HepG2 (cell line): Measurements from ENCODE around the gene USP1. TPM values are rescaled to one million over a fixed set of nuclear protein-coding genes. Genes with fewer than 3 reads are reported as not detected.

ENCODE experiments used
- CTCF ChIP-seq: sonication (generic); formaldehyde crosslinking; IDR thresholded peaks from 2 replicates; pipeline ENCODE4 v1.5.0; 2020; ENCODE audit warnings: mild to moderate bottlenecking, missing genetic modification reagents, moderate library complexity
- DNMT1 ChIP-seq: sonication (generic); formaldehyde crosslinking; IDR thresholded peaks from 2 replicates; pipeline ENCODE4 v1.5.1; 2020; ENCODE audit warnings: mild to moderate bottlenecking, missing genetic modification reagents
- ELF1 ChIP-seq: sonication (generic); formaldehyde crosslinking; IDR thresholded peaks from 2 replicates; pipeline ENCODE4 v1.4.0; 2020; ENCODE audit warnings: missing genetic modification reagents
- GABPA ChIP-seq, 2 experiments: IDR thresholded peaks; 2 replicates each; pipeline ENCODE4 v1.6.1; 2011 to 2016; ENCODE audit warnings: low read depth in 2 of 2, low read length in 1 of 2, missing biosample characterization in 1 of 2, missing genetic modification characterization in 1 of 2
- HMGXB3 ChIP-seq: sonication (generic); formaldehyde crosslinking; IDR thresholded peaks from 2 replicates; pipeline ENCODE4 v1.4.0; 2020; ENCODE audit warnings: missing genetic modification reagents, borderline replicate concordance
- MLLT10 ChIP-seq: sonication (generic); formaldehyde crosslinking; IDR thresholded peaks from 2 replicates; pipeline ENCODE4 v1.4.0; 2020; ENCODE audit warnings: missing genetic modification reagents
- POLR2G ChIP-seq: fragments of 200-400 bp; formaldehyde crosslinking; IDR thresholded peaks from 2 replicates; pipeline ENCODE4 v1.6.1; 2018; ENCODE audit warnings: mild to moderate bottlenecking, low read depth, low read length, moderate library complexity
- SETDB1 ChIP-seq: sonication (generic); formaldehyde crosslinking; IDR thresholded peaks from 2 replicates; pipeline ENCODE4 v1.5.1; 2020; ENCODE audit warnings: missing genetic modification reagents, mild to moderate bottlenecking, borderline replicate concordance
- SMYD3 ChIP-seq: sonication (generic); formaldehyde crosslinking; IDR thresholded peaks from 2 replicates; pipeline ENCODE4 v1.8.1; 2023; ENCODE audit warnings: mild to moderate bottlenecking, missing genetic modification reagents
- SOX13 ChIP-seq, 3 experiments: fragments of 450-650 bp in 1 of 3; sonication (generic) in 1 of 3; formaldehyde crosslinking in 1 of 3; IDR thresholded peaks in 2 of 3; conservative IDR thresholded peaks in 1 of 3; 2 replicates each; pipeline versions ENCODE4 v1.5.0 to v1.6.1; 2016 to 2020; ENCODE audit warnings: antibody characterized with exemption in 1 of 3, mild to moderate bottlenecking in 1 of 3, missing compliant biosample characterization in 1 of 3, missing genetic modification reagents in 1 of 3, moderate library complexity in 1 of 3
- ZBTB40 ChIP-seq, 2 experiments: fragments of 450-650 bp in 1 of 2; sonication (generic) in 1 of 2; formaldehyde crosslinking in 1 of 2; IDR thresholded peaks; 2 replicates each; pipeline versions ENCODE4 v1.6.1 to v1.8.0; 2016 to 2022; ENCODE audit warnings: antibody characterized with exemption in 1 of 2, mild to moderate bottlenecking in 1 of 2, missing genetic modification reagents in 1 of 2
- ZNF431 ChIP-seq: sonication (generic); formaldehyde crosslinking; IDR thresholded peaks from 2 replicates; pipeline ENCODE4 v1.9.0; 2022; ENCODE audit warnings: missing genetic modification reagents, low read depth, mild to moderate bottlenecking, borderline replicate concordance
- polyA plus RNA-seq, 8 experiments: library from polyadenylated mRNA; depleted of rRNA in 3 of 8; stranded (reverse) in 7 of 8; unstranded in 1 of 8; fragments of >200 nt; fragmentation: Illumina TruSeq in 4 of 8; extraction: Trizol in 4 of 8; gene quantifications; 2 replicates each; pipeline versions ENCODE4 v1.2.1 to v1.2.3, GENCODE V29; 2011 to 2016; ENCODE audit warnings: low read depth in 4 of 8, missing spikeins in 1 of 8, mixed read lengths in 1 of 8; ENCODE audit not compliant: insufficient read depth in 1 of 8
- total RNA-seq, 5 experiments: library from RNA; depleted of rRNA; stranded (reverse); fragments of >200 nt; fragmentation: Illumina TruSeq; extraction: Trizol; gene quantifications; 2 replicates each; pipeline ENCODE4 v1.2.3, GENCODE V29; 2016; ENCODE audit warnings: low read depth in 1 of 5

Gene USP1
- total and polyA plus RNA-seq, 2 of the 13 experiments (the other 11 are each of a cell fraction or from before 2014, with no cell fraction given), result 9.0 to 64.6 TPM

GRCh38 chr1:62436039-62436465 is 797 bp upstream of the USP1 start (continued):
- TF ChIP-seq ZBTB40 (IDR thresholded peaks at IDR 0.05) (no peak), ZBTB40 (CRISPR knock-in tag; IDR thresholded peaks at IDR 0.05) (peak; percentile 39; the same call in 1 of the 2 replicates), SMYD3 (CRISPR knock-in tag) (peak; percentile 12; the same call in 1 of the 2 replicates), ZNF431 (CRISPR knock-in tag) (0 out of 2 replicates have a peak, but pooled peaks have one; percentile 3), POLR2G (peak; percentile 92), HMGXB3 (CRISPR knock-in tag) (no peak; the same call in 1 of the 2 replicates), MLLT10 (CRISPR knock-in tag) (no peak), GABPA (IDR thresholded peaks at IDR 0.05; ENCODE audit: low read depth, low read length) (peak; percentile 43; the same call in 1 of the 2 replicates), GABPA (CRISPR knock-in tag; IDR thresholded peaks at IDR 0.05; ENCODE audit: low read depth) (peak; percentile 74; the same call in 1 of the 2 replicates), CTCF (CRISPR knock-in tag) (no peak), DNMT1 (CRISPR knock-in tag) (0 out of 2 replicates have a peak, but pooled peaks have one; percentile 25), SOX13 (IDR thresholded peaks at IDR 0.05) (no peak), SOX13 (CRISPR knock-in tag; conservative IDR thresholded peaks at IDR 0.05 in 1 of 2, IDR thresholded peaks at IDR 0.05 in 1 of 2) (peak in 1 of 2 experiments; percentile 22; a peak in 1 of 4 replicates), ELF1 (CRISPR knock-in tag) (peak; percentile 78), SETDB1 (CRISPR knock-in tag) (no peak)
